Cardiac muscle cell (in vitro differentiated cells and primary cell): Measurements from ENCODE around the gene RFPL1. TPM values are rescaled to one million over a fixed set of nuclear protein-coding genes. Genes with fewer than 3 reads are reported as not detected.

Experiments used
- DNase-seq, 2 donors: peaks; one replicate each; pipeline versions ENCODE4 v3.0.0 to v3.0.0-alpha.2; 2010 to 2017; ENCODE audit warnings: low read depth in 1 of 2, low spot score in 1 of 2
- H3K27ac ChIP-seq: fragments of 200-600 bp; sonication (generic); 2 replicates; pipeline ENCODE4 v1.5.1; 2016
- H3K27me3 ChIP-seq: fragments of 200-600 bp; sonication (generic); 2 replicates; pipeline ENCODE4 v1.6.0; 2016; ENCODE audit warnings: control low read depth
- H3K36me3 ChIP-seq: fragments of 200-600 bp; sonication (generic); 2 replicates; pipeline ENCODE4 v1.5.1; 2016; ENCODE audit warnings: control low read depth
- H3K4me1 ChIP-seq: fragments of 200-600 bp; sonication (generic); 2 replicates; pipeline ENCODE4 v1.8.1; 2017; ENCODE audit warnings: low read depth, mild to moderate bottlenecking, mixed run types
- H3K4me3 ChIP-seq: fragments of 200-600 bp; sonication (generic); 2 replicates; pipeline ENCODE4 v1.5.1; 2016; ENCODE audit warnings: mild to moderate bottlenecking
- H3K9me3 ChIP-seq: fragments of 200-600 bp; sonication (generic); 2 replicates; pipeline ENCODE4 v1.5.1; 2017; ENCODE audit warnings: low read depth, mild to moderate bottlenecking, control low read depth
- polyA plus RNA-seq: library from polyadenylated mRNA; unstranded; fragments of >200 nt; fragmentation: Nextera tagmentation; extraction: Ambion mirVana; gene quantifications from 2 replicates; pipeline ENCODE4 v1.2.1, GENCODE V29; 2016
- total RNA-seq: library from RNA; depleted of rRNA; stranded (reverse); fragments of >200 nt; gene quantifications from 2 replicates; pipeline ENCODE4 v1.2.3, GENCODE V29; 2016
- TF ChIP-seq, protein P1 (sequence below): IDR thresholded peaks from 2 replicates; pipeline ENCODE4 v1.5.1; 2012; ENCODE audit warnings: low read depth, mild to moderate bottlenecking, low read length

The RFPL1 gene
- total and polyA plus RNA-seq, 2 experiments from 2014 or later, result not detected

DNA sequence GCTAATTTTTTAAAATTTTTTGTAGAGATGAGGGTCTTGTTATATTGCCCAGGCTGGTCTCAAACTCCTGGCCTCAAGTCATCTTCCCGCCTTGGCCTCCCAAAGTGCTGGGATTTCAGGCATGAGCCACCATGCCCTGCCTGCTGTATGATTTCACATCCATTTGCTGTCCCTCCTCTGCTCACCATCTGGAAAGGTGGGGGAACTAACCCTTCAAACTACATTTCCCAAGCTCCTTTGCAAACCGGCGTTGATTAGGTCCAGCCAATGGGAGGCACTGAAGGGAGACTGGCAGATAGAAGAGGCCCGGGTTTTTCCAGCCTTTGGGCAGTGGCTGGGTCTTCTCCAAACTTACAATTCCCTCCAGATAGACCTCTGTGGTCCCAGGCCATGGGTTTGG lies 19.3 kb downstream of the RFPL1 start:
- DNase-seq, result peak; percentile 57 to 64
- TF ChIP-seq, protein P1, sequence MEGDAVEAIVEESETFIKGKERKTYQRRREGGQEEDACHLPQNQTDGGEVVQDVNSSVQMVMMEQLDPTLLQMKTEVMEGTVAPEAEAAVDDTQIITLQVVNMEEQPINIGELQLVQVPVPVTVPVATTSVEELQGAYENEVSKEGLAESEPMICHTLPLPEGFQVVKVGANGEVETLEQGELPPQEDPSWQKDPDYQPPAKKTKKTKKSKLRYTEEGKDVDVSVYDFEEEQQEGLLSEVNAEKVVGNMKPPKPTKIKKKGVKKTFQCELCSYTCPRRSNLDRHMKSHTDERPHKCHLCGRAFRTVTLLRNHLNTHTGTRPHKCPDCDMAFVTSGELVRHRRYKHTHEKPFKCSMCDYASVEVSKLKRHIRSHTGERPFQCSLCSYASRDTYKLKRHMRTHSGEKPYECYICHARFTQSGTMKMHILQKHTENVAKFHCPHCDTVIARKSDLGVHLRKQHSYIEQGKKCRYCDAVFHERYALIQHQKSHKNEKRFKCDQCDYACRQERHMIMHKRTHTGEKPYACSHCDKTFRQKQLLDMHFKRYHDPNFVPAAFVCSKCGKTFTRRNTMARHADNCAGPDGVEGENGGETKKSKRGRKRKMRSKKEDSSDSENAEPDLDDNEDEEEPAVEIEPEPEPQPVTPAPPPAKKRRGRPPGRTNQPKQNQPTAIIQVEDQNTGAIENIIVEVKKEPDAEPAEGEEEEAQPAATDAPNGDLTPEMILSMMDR, result no peak
- H3K27ac ChIP-seq, result no peak overlapping the region
- no peaks in the 10 kb centered on the region for H3K27me3 ChIP-seq
- no peaks in the 10 kb centered on the region for H3K4me1 ChIP-seq
- H3K9me3 ChIP-seq, result no peaks in the 10 kb centered on the region
- no peaks in the 10 kb centered on the region for H3K36me3 ChIP-seq
- H3K4me3 ChIP-seq, result no peak overlapping the region

- no peak overlapping the region for H3K27ac ChIP-seq
- no peaks in the 10 kb centered on the region for H3K4me1 ChIP-seq
- DNase-seq, result no peak
- H3K9me3 ChIP-seq, result no peaks in the 10 kb centered on the region
- TF ChIP-seq, protein P1, result no peak
- no peaks in the 10 kb centered on the region for H3K27me3 ChIP-seq
- H3K36me3 ChIP-seq, result no peaks in the 10 kb centered on the region
- no peak overlapping the region for H3K4me3 ChIP-seq
Measured at GRCh38 chr22:29458551-29458950, 20.2 kb downstream of the RFPL1 start.

- no peak overlapping the region for H3K4me3 ChIP-seq
- H3K36me3 ChIP-seq, result no peaks in the 10 kb centered on the region
- no peaks in the 10 kb centered on the region for H3K27me3 ChIP-seq
- no peak overlapping the region for H3K27ac ChIP-seq
- H3K9me3 ChIP-seq, result no peaks in the 10 kb centered on the region
- no peaks in the 10 kb centered on the region for H3K4me1 ChIP-seq
- no peak for DNase-seq
- TF ChIP-seq, protein P1, result no peak
Measured at GRCh38 chr22:29459773-29460172, 21.4 kb downstream of the RFPL1 start.

DNA sequence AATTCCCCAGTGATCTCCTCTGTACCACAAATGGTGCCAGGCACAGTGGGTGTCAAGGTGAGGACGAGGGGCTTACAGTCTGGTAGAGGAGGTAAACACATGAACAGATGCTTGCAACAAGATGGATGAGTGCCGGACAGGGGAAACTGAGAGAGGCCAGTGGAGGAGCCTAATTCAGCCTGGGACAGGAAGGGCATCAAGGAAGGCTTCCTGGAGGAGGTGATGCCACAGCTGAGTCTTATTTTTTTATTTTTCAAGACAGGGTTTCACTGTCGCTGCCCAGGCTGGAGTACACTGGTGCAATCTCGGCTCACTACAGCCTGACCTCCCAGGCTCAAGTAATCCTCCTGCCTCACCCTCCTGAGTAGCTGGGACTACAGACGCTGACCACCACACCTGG lies 22.9 kb downstream of the RFPL1 start:
- TF ChIP-seq, protein P1, result no peak
- Histone ChIP-seq H3K27me3 (no peaks in the 10 kb centered on the region), H3K27ac (no peak overlapping the region), H3K4me1 (no peaks in the 10 kb centered on the region), H3K4me3 (no peak overlapping the region), H3K36me3 (no peaks in the 10 kb centered on the region), H3K9me3 (no peaks in the 10 kb centered on the region)
- no peak for DNase-seq

DNA sequence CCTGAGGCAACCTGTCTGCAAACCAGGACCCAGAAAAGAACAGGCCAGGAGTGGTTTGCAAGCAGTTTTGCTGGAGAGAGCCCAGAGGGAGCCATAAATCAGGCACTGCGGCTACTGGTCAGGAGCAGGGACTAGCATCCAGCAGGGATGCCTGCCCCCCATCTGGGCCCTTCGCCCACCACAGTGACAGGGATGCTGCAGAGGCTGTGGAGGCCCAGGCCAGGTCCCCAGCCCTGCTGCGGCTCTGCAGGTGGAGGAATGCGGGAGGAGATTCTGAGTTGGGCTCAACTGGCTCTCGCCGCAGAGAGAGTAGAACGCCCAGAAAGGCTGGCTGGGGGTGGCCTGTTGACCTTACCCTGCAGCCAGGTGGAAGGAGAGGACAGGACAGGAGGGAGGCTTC lies 25.2 kb downstream of the RFPL1 start:
- TF ChIP-seq, protein P1, result no peak
- no peak for DNase-seq
- Histone ChIP-seq H3K36me3 (no peaks in the 10 kb centered on the region), H3K27me3 (peaks cover 21% of the 10 kb centered on the region), H3K9me3 (no peaks in the 10 kb centered on the region), H3K4me3 (no peak overlapping the region), H3K27ac (no peak overlapping the region), H3K4me1 (no peaks in the 10 kb centered on the region)

- no peak overlapping the region for H3K27ac ChIP-seq
- no peak for DNase-seq
- H3K36me3 ChIP-seq, result no peaks in the 10 kb centered on the region
- peaks cover 30% of the 10 kb centered on the region for H3K27me3 ChIP-seq
- no peak overlapping the region for H3K4me3 ChIP-seq
- TF ChIP-seq, protein P1, result no peak
- H3K4me1 ChIP-seq, result no peaks in the 10 kb centered on the region
- no peaks in the 10 kb centered on the region for H3K9me3 ChIP-seq
Measured at GRCh38 chr22:29464581-29464980, 26.2 kb downstream of the RFPL1 start.
